SK-N-SH treated with all-trans-retinoic acid at 6 μM for 48 hours (cell line): ENCODE data around the gene ARL8A.
"Not testable (repeated sequence)": the region's sequence is repeated elsewhere in the genome, so short reads cannot be mapped to it uniquely, and the experiment has no call there.

ENCODE experiments used
- ARNTL ChIP-seq: fragments of 450-650 bp; formaldehyde crosslinking; IDR thresholded peaks from 2 replicates; pipeline ENCODE4 v1.5.0; 2020; ENCODE audit warnings: low read depth, mild to moderate bottlenecking, moderate library complexity, borderline replicate concordance
- OSR1 ChIP-seq: fragments of 250-450 bp; sonication (Bioruptor Pico); IDR thresholded peaks from 2 replicates; pipeline ENCODE4 v1.8.0; 2022; ENCODE audit warnings: moderate library complexity, mild to moderate bottlenecking, inconsistent platforms
- PPARA ChIP-seq: fragments of 250-450 bp; sonication (Bioruptor Pico); IDR thresholded peaks from 2 replicates; pipeline ENCODE4 v1.5.0; 2020; ENCODE audit warnings: mild to moderate bottlenecking, borderline replicate concordance
- RARB ChIP-seq: fragments of 250-450 bp; sonication (Bioruptor Pico); IDR thresholded peaks from 2 replicates; pipeline ENCODE4 v1.8.0; 2021; ENCODE audit warnings: mild to moderate bottlenecking, moderate library complexity
- SNAI2 ChIP-seq: fragments of 250-450 bp; sonication (Bioruptor Pico); IDR thresholded peaks from 2 replicates; pipeline ENCODE4 v1.5.0; 2020; ENCODE audit warnings: mild to moderate bottlenecking, moderate library complexity
- ZFP3 ChIP-seq: fragments of 250-450 bp; sonication (Bioruptor Pico); IDR thresholded peaks from 2 replicates; pipeline ENCODE4 v1.5.0; 2020; ENCODE audit warnings: mild to moderate bottlenecking, moderate library complexity
- ZFP30 ChIP-seq: fragments of 450-650 bp; formaldehyde crosslinking; IDR thresholded peaks from 2 replicates; pipeline ENCODE4 v1.5.0; 2022; ENCODE audit warnings: mild to moderate bottlenecking, moderate library complexity
- ZNF8 ChIP-seq: fragments of 450-650 bp; formaldehyde crosslinking; IDR thresholded peaks from 2 replicates; pipeline ENCODE4 v1.5.0; 2020; ENCODE audit warnings: mild to moderate bottlenecking, moderate library complexity
- TF ChIP-seq, protein P1 (sequence below): fragments of 250-450 bp; sonication (Bioruptor Pico); IDR thresholded peaks from 2 replicates; pipeline ENCODE4 v1.8.0; 2020; ENCODE audit warnings: mild to moderate bottlenecking, moderate library complexity, borderline replicate concordance
- TF ChIP-seq, protein P2 (sequence below): fragments of 250-450 bp; sonication (Bioruptor Pico); IDR thresholded peaks from 2 replicates; pipeline ENCODE4 v1.5.1; 2020; ENCODE audit warnings: low read depth, mild to moderate bottlenecking, moderate library complexity
- TF ChIP-seq, protein P3 (sequence below): fragments of 250-450 bp; sonication (Bioruptor Pico); IDR thresholded peaks from 2 replicates; pipeline ENCODE4 v1.8.0; 2021; ENCODE audit warnings: low read depth, mild to moderate bottlenecking, moderate library complexity, borderline replicate concordance
- TF ChIP-seq, protein P4 (sequence below): fragments of 250-450 bp; sonication (Bioruptor Pico); IDR thresholded peaks from 2 replicates; pipeline ENCODE4 v1.5.0; 2020; ENCODE audit warnings: mild to moderate bottlenecking, moderate library complexity

DNA sequence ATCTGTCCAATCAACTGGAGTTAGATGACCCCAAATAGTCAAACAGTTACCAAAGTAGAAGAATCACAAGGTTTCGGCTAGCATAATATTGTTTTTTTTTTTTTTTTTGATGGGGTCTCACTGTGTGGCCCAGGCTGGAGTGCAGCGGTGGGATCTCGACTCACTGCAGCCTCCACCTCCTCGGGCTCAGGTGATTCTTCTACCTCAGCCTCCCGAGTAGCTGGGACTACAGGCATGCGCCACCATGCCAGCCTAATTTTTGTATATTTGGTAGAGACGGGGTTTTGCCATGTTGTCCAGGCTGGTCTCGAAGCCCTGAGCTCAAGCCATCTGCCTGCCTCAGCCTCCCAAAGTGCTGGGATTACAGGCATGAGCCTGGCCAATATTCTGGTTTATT is 1.2 kb upstream of the ARL8A start:
- TF ChIP-seq, protein P1, sequence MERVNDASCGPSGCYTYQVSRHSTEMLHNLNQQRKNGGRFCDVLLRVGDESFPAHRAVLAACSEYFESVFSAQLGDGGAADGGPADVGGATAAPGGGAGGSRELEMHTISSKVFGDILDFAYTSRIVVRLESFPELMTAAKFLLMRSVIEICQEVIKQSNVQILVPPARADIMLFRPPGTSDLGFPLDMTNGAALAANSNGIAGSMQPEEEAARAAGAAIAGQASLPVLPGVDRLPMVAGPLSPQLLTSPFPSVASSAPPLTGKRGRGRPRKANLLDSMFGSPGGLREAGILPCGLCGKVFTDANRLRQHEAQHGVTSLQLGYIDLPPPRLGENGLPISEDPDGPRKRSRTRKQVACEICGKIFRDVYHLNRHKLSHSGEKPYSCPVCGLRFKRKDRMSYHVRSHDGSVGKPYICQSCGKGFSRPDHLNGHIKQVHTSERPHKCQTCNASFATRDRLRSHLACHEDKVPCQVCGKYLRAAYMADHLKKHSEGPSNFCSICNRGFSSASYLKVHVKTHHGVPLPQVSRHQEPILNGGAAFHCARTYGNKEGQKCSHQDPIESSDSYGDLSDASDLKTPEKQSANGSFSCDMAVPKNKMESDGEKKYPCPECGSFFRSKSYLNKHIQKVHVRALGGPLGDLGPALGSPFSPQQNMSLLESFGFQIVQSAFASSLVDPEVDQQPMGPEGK = not testable (repeated sequence)
- not testable (repeated sequence) for TF ChIP-seq ZFP3; OSR1 (CRISPR knock-in tag); ZFP30 (CRISPR knock-in tag); RARB (CRISPR knock-in tag); ARNTL (CRISPR knock-in tag); SNAI2 (CRISPR knock-in tag); PPARA (CRISPR knock-in tag); ZNF8 (CRISPR knock-in tag)
- TF ChIP-seq, protein P2, sequence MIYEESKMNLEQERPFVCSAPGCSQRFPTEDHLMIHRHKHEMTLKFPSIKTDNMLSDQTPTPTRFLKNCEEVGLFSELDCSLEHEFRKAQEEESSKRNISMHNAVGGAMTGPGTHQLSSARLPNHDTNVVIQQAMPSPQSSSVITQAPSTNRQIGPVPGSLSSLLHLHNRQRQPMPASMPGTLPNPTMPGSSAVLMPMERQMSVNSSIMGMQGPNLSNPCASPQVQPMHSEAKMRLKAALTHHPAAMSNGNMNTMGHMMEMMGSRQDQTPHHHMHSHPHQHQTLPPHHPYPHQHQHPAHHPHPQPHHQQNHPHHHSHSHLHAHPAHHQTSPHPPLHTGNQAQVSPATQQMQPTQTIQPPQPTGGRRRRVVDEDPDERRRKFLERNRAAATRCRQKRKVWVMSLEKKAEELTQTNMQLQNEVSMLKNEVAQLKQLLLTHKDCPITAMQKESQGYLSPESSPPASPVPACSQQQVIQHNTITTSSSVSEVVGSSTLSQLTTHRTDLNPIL = not testable (repeated sequence)
- TF ChIP-seq, protein P3, sequence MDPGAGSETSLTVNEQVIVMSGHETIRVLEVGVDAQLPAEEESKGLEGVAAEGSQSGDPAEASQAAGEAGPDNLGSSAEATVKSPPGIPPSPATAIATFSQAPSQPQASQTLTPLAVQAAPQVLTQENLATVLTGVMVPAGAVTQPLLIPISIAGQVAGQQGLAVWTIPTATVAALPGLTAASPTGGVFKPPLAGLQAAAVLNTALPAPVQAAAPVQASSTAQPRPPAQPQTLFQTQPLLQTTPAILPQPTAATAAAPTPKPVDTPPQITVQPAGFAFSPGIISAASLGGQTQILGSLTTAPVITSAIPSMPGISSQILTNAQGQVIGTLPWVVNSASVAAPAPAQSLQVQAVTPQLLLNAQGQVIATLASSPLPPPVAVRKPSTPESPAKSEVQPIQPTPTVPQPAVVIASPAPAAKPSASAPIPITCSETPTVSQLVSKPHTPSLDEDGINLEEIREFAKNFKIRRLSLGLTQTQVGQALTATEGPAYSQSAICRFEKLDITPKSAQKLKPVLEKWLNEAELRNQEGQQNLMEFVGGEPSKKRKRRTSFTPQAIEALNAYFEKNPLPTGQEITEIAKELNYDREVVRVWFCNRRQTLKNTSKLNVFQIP = not testable (repeated sequence)
- TF ChIP-seq, protein P4, sequence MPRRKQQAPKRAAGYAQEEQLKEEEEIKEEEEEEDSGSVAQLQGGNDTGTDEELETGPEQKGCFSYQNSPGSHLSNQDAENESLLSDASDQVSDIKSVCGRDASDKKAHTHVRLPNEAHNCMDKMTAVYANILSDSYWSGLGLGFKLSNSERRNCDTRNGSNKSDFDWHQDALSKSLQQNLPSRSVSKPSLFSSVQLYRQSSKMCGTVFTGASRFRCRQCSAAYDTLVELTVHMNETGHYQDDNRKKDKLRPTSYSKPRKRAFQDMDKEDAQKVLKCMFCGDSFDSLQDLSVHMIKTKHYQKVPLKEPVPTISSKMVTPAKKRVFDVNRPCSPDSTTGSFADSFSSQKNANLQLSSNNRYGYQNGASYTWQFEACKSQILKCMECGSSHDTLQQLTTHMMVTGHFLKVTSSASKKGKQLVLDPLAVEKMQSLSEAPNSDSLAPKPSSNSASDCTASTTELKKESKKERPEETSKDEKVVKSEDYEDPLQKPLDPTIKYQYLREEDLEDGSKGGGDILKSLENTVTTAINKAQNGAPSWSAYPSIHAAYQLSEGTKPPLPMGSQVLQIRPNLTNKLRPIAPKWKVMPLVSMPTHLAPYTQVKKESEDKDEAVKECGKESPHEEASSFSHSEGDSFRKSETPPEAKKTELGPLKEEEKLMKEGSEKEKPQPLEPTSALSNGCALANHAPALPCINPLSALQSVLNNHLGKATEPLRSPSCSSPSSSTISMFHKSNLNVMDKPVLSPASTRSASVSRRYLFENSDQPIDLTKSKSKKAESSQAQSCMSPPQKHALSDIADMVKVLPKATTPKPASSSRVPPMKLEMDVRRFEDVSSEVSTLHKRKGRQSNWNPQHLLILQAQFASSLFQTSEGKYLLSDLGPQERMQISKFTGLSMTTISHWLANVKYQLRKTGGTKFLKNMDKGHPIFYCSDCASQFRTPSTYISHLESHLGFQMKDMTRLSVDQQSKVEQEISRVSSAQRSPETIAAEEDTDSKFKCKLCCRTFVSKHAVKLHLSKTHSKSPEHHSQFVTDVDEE (CRISPR knock-in tag) = not testable (repeated sequence)
